Upper lobe of left lung (tissue), 6 donors: ENCODE data around the gene MYH9. TPM values are rescaled to one million over a fixed set of nuclear protein-coding genes. Genes with fewer than 3 reads are reported as not detected.
A peak's percentile ranks its signal among the peaks of the same experiment; 100 is the strongest.
"Not testable (repeated sequence)": the region's sequence is repeated elsewhere in the genome, so short reads cannot be mapped to it uniquely, and the experiment has no call there.

Source experiments
- ATAC-seq, 2 donors: fragments of 200-7000 bp; cut with Tn5 transposase; one replicate each; pipeline ENCODE4 v1.9.1; 2022; ENCODE audit warnings: mild to moderate bottlenecking in 2 of 2, moderate library complexity in 2 of 2; ENCODE audit not compliant: low FRiP score in 2 of 2
- DNase-seq, 2 donors: peaks; one replicate each; pipeline ENCODE4 v3.0.0-alpha.2; 2019 to 2020
- H3K27ac ChIP-seq, 4 donors: fragments of 200-600 bp; sonication (generic); one replicate each; pipeline ENCODE4 v1.5.1; 2016 to 2019
- H3K27me3 ChIP-seq, 4 donors: fragments of 200-600 bp; sonication (generic); one replicate each; pipeline ENCODE4 v1.5.1; 2017 to 2019
- H3K36me3 ChIP-seq, 4 donors: fragments of 200-600 bp; sonication (generic); one replicate each; pipeline ENCODE4 v1.5.1; 2016 to 2019
- H3K4me1 ChIP-seq, 4 donors: fragments of 200-600 bp; sonication (generic); one replicate each; pipeline ENCODE4 v1.5.1; 2018 to 2019
- H3K4me3 ChIP-seq, 4 donors: fragments of 200-600 bp; sonication (generic); one replicate each; pipeline ENCODE4 v1.5.1; 2017 to 2019; ENCODE audit warnings: mild to moderate bottlenecking in 2 of 4, moderate library complexity in 1 of 4
- H3K9me3 ChIP-seq, 4 donors: fragments of 200-600 bp; sonication (generic); one replicate each; pipeline ENCODE4 v1.5.1; 2018 to 2019
- EP300 ChIP-seq, 4 donors: sonication (generic); formaldehyde crosslinking; IDR thresholded peaks; one replicate each; pipeline ENCODE4 v1.5.1; 2017; ENCODE audit warnings: antibody characterized with exemption in 4 of 4, control low read depth in 2 of 4
- POLR2A ChIP-seq, 4 donors: fragments of 450-650 bp; IDR thresholded peaks; one replicate each; pipeline ENCODE4 v1.5.1; 2016 to 2017; ENCODE audit warnings: antibody characterized with exemption in 4 of 4, mild to moderate bottlenecking in 2 of 4
- POLR2AphosphoS5 ChIP-seq, 2 donors: sonication (generic); formaldehyde crosslinking; IDR thresholded peaks; one replicate each; pipeline ENCODE4 v1.5.1; 2017; ENCODE audit warnings: antibody characterized with exemption in 2 of 2
- WGBS, 2 donors: methylation state at CpG; one replicate each; pipeline ENCODE4 v1.1.5; 2017 to 2018; 5-methylcytosine and 5-hydroxymethylcytosine counted together
- total RNA-seq, 6 donors: library from RNA; depleted of rRNA in 4 of 6; stranded (reverse); fragments of >200 nt in 4 of 6; gene quantifications; one replicate each; pipeline versions ENCODE4 v1.1.0 to v1.2.1, GENCODE V29; 2016 to 2021
- TF ChIP-seq, protein P1 (sequence below), 6 experiments: fragments of 450-650 bp in 4 of 6; fragments of 200-600 bp in 2 of 6; sonication (generic) in 2 of 6; IDR thresholded peaks; one replicate each; pipeline ENCODE4 v1.5.1; 2016 to 2019; ENCODE audit warnings: antibody characterized with exemption in 6 of 6
- donor health status: DM: no; HTN: no; CAD: no; lungs with moderate emphysema.
- donor health status: DM: no; HTN: yes; CAD: no; lungs with severe emphysema.

The MYH9 gene
- total RNA-seq, 6 donors from 2014 or later = 486 to 925 (median 599) TPM

DNA sequence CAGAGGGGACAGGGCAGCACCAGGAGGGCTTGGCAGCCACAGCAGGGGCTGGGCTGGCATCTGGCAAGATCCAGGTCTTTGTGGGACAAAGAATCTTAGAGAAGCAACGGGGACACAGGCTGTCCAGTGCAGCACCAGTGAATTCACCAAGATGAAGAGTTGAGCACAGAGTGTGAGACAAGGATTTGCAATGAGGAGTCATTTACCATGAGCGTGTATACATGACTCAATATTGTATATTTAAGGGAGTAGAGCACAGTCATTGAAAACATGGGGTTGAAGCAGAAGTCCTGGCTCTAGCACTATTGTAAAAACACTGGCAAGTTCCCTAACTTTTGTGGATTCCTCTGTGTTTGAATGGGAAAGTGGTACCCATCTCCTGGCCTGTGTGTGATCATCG, 131.3 kb downstream of the MYH9 start:
- no peaks in the 10 kb centered on the region for H3K27me3 ChIP-seq
- H3K36me3 ChIP-seq = peaks cover 0 to 29% (median 8%) of the 10 kb centered on the region in 4 donors
- DNase-seq (no peak), ATAC-seq (no peak)
- H3K27ac ChIP-seq = peak overlapping the region; percentile 2 to 79 (median 42)
- no peak overlapping the region for H3K4me3 ChIP-seq
- peaks cover 43 to 56% (median 51%) of the 10 kb centered on the region in 4 donors for H3K4me1 ChIP-seq
- TF ChIP-seq EP300 (IDR thresholded peaks at IDR 0.05) = no peak
- TF ChIP-seq, protein P1, sequence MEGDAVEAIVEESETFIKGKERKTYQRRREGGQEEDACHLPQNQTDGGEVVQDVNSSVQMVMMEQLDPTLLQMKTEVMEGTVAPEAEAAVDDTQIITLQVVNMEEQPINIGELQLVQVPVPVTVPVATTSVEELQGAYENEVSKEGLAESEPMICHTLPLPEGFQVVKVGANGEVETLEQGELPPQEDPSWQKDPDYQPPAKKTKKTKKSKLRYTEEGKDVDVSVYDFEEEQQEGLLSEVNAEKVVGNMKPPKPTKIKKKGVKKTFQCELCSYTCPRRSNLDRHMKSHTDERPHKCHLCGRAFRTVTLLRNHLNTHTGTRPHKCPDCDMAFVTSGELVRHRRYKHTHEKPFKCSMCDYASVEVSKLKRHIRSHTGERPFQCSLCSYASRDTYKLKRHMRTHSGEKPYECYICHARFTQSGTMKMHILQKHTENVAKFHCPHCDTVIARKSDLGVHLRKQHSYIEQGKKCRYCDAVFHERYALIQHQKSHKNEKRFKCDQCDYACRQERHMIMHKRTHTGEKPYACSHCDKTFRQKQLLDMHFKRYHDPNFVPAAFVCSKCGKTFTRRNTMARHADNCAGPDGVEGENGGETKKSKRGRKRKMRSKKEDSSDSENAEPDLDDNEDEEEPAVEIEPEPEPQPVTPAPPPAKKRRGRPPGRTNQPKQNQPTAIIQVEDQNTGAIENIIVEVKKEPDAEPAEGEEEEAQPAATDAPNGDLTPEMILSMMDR (IDR thresholded peaks at IDR 0.05) = no peak
- TF ChIP-seq POLR2A (IDR thresholded peaks at IDR 0.05) = no peak
- no peak for TF ChIP-seq POLR2AphosphoS5 (IDR thresholded peaks at IDR 0.05)
- no peaks in the 10 kb centered on the region for H3K9me3 ChIP-seq
- 84 to 90% methylated on average over 3 of the region's 3 CpGs for WGBS, 2 donors

DNA sequence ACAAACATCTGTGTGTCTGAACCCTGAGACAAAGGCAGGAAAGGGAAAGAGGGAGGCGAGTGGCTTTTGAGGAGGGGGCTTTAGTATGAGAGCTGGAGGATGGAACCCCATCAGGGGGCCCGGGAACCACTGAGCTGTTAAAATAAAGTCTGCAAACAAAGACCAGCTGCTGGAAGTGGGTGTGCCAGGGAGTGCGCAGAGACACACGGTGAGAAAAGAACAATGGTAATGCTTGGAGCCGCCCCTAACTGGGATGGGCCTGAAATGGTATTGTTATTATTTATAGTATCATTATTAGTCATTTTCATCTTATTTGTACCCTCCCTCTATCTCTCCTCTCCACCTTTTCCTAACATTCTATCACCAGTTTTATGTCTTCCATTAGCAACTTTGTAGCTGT, 132.2 kb downstream of the MYH9 start:
- DNase-seq, H3K9me3 ChIP-seq, H3K27me3 ChIP-seq, ATAC-seq: not testable (repeated sequence)
- Histone ChIP-seq H3K4me1 (peaks cover 43 to 56% (median 51%) of the 10 kb centered on the region in 4 donors), H3K36me3 (peaks cover 0 to 23% (median 7%) of the 10 kb centered on the region in 4 donors), H3K4me3 (peak overlapping the region in 2 of 4 donors; percentile 59 to 61), H3K27ac (peak overlapping the region; percentile 83 to 96 (median 89))
- WGBS, 2 donors = 50% methylated on average over 1 of the region's 5 CpGs; no CpG with 5 or more reads in 1 of the 2 donors

DNA sequence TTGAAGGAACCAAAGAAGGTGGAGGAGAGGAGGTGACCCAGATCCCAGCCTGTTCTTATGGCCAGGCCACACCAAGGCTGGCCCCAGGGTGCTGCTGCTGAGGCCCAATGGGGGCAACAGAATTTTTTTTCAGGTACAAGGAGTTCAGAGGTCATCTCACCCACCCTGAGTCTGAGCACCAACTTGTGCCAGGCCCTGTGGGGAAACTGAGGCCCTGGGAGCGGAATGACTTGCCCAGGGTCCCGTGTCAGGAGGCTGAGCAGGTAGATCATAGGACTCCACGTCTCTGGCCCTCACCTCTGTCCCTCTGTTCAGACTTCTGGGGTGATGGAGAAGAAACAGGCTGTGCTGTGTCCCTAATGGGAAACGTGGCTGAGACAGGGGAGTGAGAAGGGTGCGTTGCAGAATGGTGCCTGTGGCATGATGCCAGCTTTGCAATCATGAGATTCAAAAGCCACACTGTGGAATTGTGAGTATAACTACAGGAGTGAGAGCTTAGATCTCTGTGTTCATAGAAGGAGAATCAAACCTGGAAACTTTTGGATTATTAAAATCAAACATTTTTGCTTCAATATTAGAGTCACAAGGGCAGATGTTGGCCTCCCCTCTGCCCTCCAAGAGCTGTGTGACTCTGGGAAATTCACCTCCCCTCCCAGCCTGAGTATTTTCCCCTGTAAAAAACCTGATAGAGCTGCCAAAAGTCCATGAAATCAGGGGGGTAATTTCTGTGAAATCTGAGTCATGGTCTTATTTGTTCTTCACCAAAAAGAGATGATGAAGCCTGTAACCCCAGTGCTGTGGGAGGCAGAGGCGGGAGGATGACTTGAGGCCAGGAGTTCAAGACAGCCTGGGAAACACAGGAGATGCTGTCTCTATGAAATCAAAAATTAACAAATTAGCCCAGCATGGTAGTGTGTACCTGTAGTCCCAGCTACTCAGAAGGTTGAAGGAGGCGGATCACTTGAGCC, 134.0 kb downstream of the MYH9 start:
- Histone ChIP-seq H3K27ac (peak overlapping the region; percentile 83 to 96 (median 89)), H3K9me3 (no peaks in the 10 kb centered on the region), H3K27me3 (no peaks in the 10 kb centered on the region), H3K4me3 (peak overlapping the region; percentile 51 to 70 (median 60)), H3K36me3 (peaks cover 0 to 13% (median 6%) of the 10 kb centered on the region in 4 donors), H3K4me1 (peaks cover 36 to 48% (median 42%) of the 10 kb centered on the region in 4 donors)
- WGBS, 2 donors = 45 to 51% methylated on average over 4 to 7 of the region's 7 CpGs
- no peak for TF ChIP-seq EP300 (IDR thresholded peaks at IDR 0.05)
- TF ChIP-seq POLR2A (IDR thresholded peaks at IDR 0.05) = no peak
- TF ChIP-seq, protein P1 (IDR thresholded peaks at IDR 0.05) = no peak
- no peak for TF ChIP-seq POLR2AphosphoS5 (IDR thresholded peaks at IDR 0.05)
- peak in 1 of 2 donors; percentile 38 for ATAC-seq
- peak in 1 of 2 donors; percentile 43 for DNase-seq

DNA sequence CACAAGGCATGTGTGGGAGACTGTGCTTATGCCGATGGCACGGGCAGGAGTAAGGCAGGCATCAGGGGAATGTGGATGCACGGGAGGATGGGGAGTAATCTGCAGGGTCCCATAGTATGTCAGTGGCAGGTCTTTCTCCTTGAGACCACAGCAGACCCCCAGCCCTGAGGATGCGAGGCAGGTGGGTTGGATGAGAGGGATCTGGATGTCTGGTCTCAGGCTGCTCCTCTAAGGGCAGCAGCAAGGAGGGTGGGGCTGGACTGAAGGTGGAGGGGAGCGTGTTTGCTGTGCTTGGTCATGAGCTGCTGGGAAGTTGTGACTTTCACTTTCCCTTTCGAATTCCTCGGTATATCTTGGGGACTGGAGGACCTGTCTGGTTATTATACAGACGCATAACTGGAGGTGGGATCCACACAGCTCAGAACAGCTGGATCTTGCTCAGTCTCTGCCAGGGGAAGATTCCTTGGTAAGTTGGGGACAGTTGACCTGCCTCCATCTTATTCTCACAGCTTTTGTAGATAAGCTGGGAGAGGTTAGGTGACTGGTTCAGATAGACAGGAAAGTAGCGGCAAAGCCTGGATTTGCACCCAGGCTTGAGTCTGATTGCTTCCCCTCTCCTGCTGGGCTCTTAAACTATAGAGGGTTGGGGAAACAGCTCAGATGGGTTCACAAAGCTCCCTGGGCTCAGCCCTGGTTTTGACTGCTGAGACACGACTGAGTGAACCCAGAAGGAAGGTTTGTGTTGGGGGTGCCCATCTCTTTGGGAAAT, 134.8 kb downstream of the MYH9 start, which contains the start of gene APOL1:
TSS of gene APOL1 (plus strand) at position 380 of the 769 bp plus-strand sequence. CDS start 1,823 bp downstream, outside the sequence.
- no peaks in the 10 kb centered on the region for H3K9me3 ChIP-seq
- TF ChIP-seq EP300 (IDR thresholded peaks at IDR 0.05) = peak in 1 of 4 donors; percentile 51
- TF ChIP-seq POLR2A (IDR thresholded peaks at IDR 0.05) = peak in 3 of 4 donors; percentile 38 to 73 (median 68)
- TF ChIP-seq POLR2AphosphoS5 (IDR thresholded peaks at IDR 0.05) = peak; percentile 73 to 89
- TF ChIP-seq, protein P1 (IDR thresholded peaks at IDR 0.05) = no peak
- DNase-seq (peak in 1 of 2 donors; percentile 78), ATAC-seq (peak; percentile 79 to 81)
- H3K4me1 ChIP-seq = peaks cover 27 to 39% (median 34%) of the 10 kb centered on the region in 4 donors
- WGBS, 2 donors = 19 to 56% methylated on average over 4 to 10 of the region's 10 CpGs
- H3K36me3 ChIP-seq = peaks cover 0 to 11% (median 5%) of the 10 kb centered on the region in 4 donors
- peak within 1 kb of the TSS; percentile 51 to 70 (median 60) for H3K4me3 ChIP-seq
- H3K27me3 ChIP-seq = no peaks in the 10 kb centered on the region
- peak within 1 kb of the TSS; percentile 83 to 96 (median 89) for H3K27ac ChIP-seq

DNA sequence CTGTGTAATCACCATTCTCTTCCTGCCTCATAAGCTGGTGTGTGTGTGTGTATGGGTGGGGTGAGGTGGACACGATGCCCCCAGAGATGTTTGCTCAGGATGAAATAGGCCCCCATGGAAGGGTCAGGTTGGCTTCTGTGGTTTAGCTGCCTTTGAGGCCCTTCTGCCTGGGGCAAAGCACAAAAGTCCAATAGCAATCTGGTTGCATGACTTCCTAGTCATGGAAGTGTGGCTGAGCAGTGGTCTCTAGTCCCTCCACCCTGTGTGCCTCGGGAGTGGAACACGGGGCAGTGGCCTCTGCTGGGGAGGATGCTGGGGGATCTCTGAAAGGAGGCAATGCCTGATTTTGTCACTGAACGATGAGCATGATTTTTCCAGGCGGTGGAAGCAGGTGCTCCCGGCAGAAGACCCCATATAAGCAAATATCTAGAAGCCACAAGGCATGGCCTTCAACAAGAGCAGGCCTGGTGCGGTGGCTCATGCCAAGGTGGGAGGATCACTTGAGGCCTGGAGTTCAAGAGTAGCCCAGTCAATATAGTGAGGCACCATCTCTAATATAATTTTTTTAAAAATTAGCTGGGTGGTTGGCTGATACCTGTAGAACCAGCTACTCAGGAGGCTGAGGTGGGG, 135.7 kb downstream of the MYH9 start:
- peak overlapping the region; percentile 83 to 96 (median 89) for H3K27ac ChIP-seq
- not testable (repeated sequence) for H3K27me3 ChIP-seq, H3K9me3 ChIP-seq, DNase-seq, ATAC-seq, H3K4me3 ChIP-seq, H3K36me3 ChIP-seq
- peaks cover 27 to 35% (median 31%) of the 10 kb centered on the region in 4 donors for H3K4me1 ChIP-seq
- WGBS, 2 donors = 87 to 92% methylated on average over 6 to 7 of the region's 7 CpGs

DNA sequence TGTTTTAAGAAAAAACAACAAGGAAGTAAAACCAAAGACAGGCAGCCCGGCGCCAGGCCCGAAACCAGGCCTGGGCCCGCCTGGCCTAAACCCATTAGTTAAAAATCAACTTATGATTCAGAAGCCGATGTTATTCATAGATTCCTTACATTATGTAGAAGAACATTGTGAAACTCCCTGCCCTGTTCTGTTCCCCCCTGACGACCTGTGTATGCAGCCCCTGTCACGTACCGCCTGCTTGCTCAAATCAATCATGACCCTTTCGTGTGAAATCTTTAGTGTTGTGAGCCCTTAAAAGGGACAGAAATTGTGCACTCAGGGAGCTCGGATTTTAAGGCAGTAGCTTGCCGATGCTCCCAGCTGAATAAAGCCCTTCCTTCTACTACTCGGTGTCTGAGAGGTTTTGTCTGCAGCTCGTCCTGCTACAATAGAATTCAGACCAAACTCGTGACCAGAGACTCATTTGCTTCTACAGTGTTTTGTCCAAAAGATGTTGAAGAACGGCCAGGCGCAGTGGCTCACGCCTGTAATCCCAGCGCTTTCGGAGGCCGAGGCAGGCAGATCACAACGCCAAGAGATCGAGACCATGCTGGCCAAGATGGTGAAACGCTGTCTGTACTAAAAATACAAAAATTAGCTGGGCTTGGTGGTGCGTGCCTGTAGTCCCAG, 137.3 kb downstream of the MYH9 start:
- H3K4me1 ChIP-seq = peaks cover 20 to 27% (median 25%) of the 10 kb centered on the region in 4 donors
- H3K27me3 ChIP-seq, DNase-seq, H3K4me3 ChIP-seq, H3K36me3 ChIP-seq, H3K9me3 ChIP-seq, H3K27ac ChIP-seq, ATAC-seq: not testable (repeated sequence)
- WGBS, 2 donors = 90 to 91% methylated on average over 24 of the region's 24 CpGs
